Ishikawa (cell line): ENCODE data around the gene SLU7.

ENCODE experiments used
- CREB1 ChIP-seq: IDR thresholded peaks from 2 replicates; pipeline ENCODE4 v1.6.1; 2012; ENCODE audit warnings: low read depth
- EP300 ChIP-seq: IDR thresholded peaks from 2 replicates; pipeline ENCODE4 v1.6.1; 2012; ENCODE audit warnings: borderline replicate concordance
- FOXM1 ChIP-seq: IDR thresholded peaks from 2 replicates; pipeline ENCODE4 v1.6.1; 2012; ENCODE audit warnings: low read depth, borderline replicate concordance
- MAX ChIP-seq: IDR thresholded peaks from 2 replicates; pipeline ENCODE4 v1.6.1; 2012
- NFIC ChIP-seq: IDR thresholded peaks from 2 replicates; pipeline ENCODE4 v1.6.1; 2012
- RAD21 ChIP-seq: IDR thresholded peaks from 2 replicates; pipeline ENCODE4 v1.6.1; 2012; ENCODE audit warnings: low read depth
- REST ChIP-seq: IDR thresholded peaks from 2 replicates; pipeline ENCODE4 v1.6.1; 2012; ENCODE audit warnings: low read depth, mild to moderate bottlenecking
- TAF1 ChIP-seq: IDR thresholded peaks from 2 replicates; pipeline ENCODE4 v1.6.1; 2012; ENCODE audit warnings: low read depth, mild to moderate bottlenecking
- TEAD4 ChIP-seq: IDR thresholded peaks from 2 replicates; pipeline ENCODE4 v1.6.1; 2012
- YY1 ChIP-seq: IDR thresholded peaks from 2 replicates; pipeline ENCODE4 v1.6.1; 2012; ENCODE audit warnings: low read depth
- ZBTB7A ChIP-seq: IDR thresholded peaks from 2 replicates; pipeline ENCODE4 v1.6.1; 2012; ENCODE audit warnings: low read depth

GRCh38 chr5:160435532-160435931 is 16.7 kb upstream of the SLU7 start:
- TF ChIP-seq EP300 (no peak), FOXM1 (no peak), TAF1 (no peak), TEAD4 (no peak), MAX (no peak), REST (no peak), CREB1 (no peak), ZBTB7A (no peak), RAD21 (no peak), YY1 (no peak), NFIC (no peak)
